DOHH2 (cell line): ENCODE measurements around the gene SYNDIG1L.

ENCODE experiments used
- CTCF ChIP-seq: fragments of 200-600 bp; sonication (generic); IDR thresholded peaks from one replicate; pipeline ENCODE4 v1.5.1; 2014; ENCODE audit warnings: antibody characterized with exemption, mild to moderate bottlenecking, low read depth, low read length; ENCODE audit not compliant: poor library complexity, severe bottlenecking
- EZH2phosphoT487 ChIP-seq: fragments of 200-600 bp; sonication (generic); IDR thresholded peaks from 2 replicates; pipeline ENCODE4 v1.6.1; 2017; ENCODE audit warnings: borderline replicate concordance, mild to moderate bottlenecking, antibody characterized with exemption, low read length, moderate library complexity, mixed read lengths

GRCh38 chr14:74456684-74457564, 30.9 kb upstream of the SYNDIG1L start:
- TF ChIP-seq CTCF (no peak), EZH2phosphoT487 (no peak)
